SJCRH30 (cell line): ENCODE results near the gene ID2. TPM values are rescaled to one million over a fixed set of nuclear protein-coding genes. Genes with fewer than 3 reads are reported as not detected.

Source experiments
- DNase-seq, 2 experiments: peaks; one replicate each; pipeline ENCODE4 v3.0.0-alpha.2; 2015 to 2020
- H3K27ac ChIP-seq: fragments of 250-450 bp; sonication (Bioruptor Pico); 2 replicates; pipeline ENCODE4 v1.5.1; 2020; ENCODE audit warnings: mild to moderate bottlenecking, moderate library complexity
- H3K27me3 ChIP-seq: fragments of 250-450 bp; sonication (Bioruptor Pico); 2 replicates; pipeline ENCODE4 v1.5.1; 2020; ENCODE audit warnings: mild to moderate bottlenecking, moderate library complexity
- H3K36me3 ChIP-seq: fragments of 250-450 bp; sonication (Bioruptor Pico); 2 replicates; pipeline ENCODE4 v1.5.1; 2020; ENCODE audit warnings: mild to moderate bottlenecking, moderate library complexity
- H3K4me1 ChIP-seq: fragments of 250-450 bp; sonication (Bioruptor Pico); 2 replicates; pipeline ENCODE4 v1.5.1; 2020; ENCODE audit warnings: mild to moderate bottlenecking, moderate library complexity
- H3K4me3 ChIP-seq: fragments of 250-450 bp; sonication (Bioruptor Pico); 2 replicates; pipeline ENCODE4 v1.5.1; 2020; ENCODE audit warnings: mild to moderate bottlenecking, moderate library complexity
- H3K9me3 ChIP-seq: fragments of 250-450 bp; sonication (Bioruptor Pico); replicated peaks from 2 replicates; pipeline ENCODE4 v1.5.1; 2020; ENCODE audit warnings: mild to moderate bottlenecking, moderate library complexity
- total RNA-seq: library from RNA; depleted of rRNA; stranded (reverse); fragments of >200 nt; shearing (Covaris generic); gene quantifications from 2 replicates; pipeline ENCODE4 v1.2.3, GENCODE V29; 2014; rRNA removed

ID2 gene
- 15.8 and 17.6 TPM in 2 replicates for total RNA-seq

- Histone ChIP-seq H3K4me3 (peak within 1 kb of the TSS; percentile 72), H3K27ac (peak within 1 kb of the TSS; percentile 96; the same call in 1 of the 2 replicates), H3K36me3 (no peaks in the 10 kb centered on the region), H3K27me3 (no peaks in the 10 kb centered on the region), H3K4me1 (peaks cover 6% of the 10 kb centered on the region; the same call in 1 of the 2 replicates), H3K9me3 (no peaks in the 10 kb centered on the region)
- DNase-seq, result peak; percentile 99
These were observed at the start of gene ID2 for GRCh38 chr2:8681786-8682692. ID2 (plus strand) TSS chr2:8682056; CDS start chr2:8682166, 110 bp downstream.

GRCh38 chr2:8632755-8633154 lies 49.1 kb upstream of the ID2 start:
- Histone ChIP-seq H3K27me3 (peaks cover 5% of the 10 kb centered on the region; the same call in 1 of the 2 replicates), H3K27ac (no peak overlapping the region), H3K4me1 (peaks cover 4% of the 10 kb centered on the region; the same call in 1 of the 2 replicates), H3K9me3 (no peaks in the 10 kb centered on the region), H3K36me3 (no peaks in the 10 kb centered on the region), H3K4me3 (no peak overlapping the region)
- DNase-seq, result no peak

- H3K36me3 ChIP-seq, result no peaks in the 10 kb centered on the region
- DNase-seq, result no peak
- no peaks in the 10 kb centered on the region for H3K9me3 ChIP-seq
- H3K27me3 ChIP-seq, result peaks cover 5% of the 10 kb centered on the region; the same call in 1 of the 2 replicates
- no peak overlapping the region for H3K27ac ChIP-seq
- no peak overlapping the region for H3K4me3 ChIP-seq
- peaks cover 4% of the 10 kb centered on the region; the same call in 1 of the 2 replicates for H3K4me1 ChIP-seq
These were observed 48.6 kb upstream of the ID2 start for GRCh38 chr2:8633186-8633734.

GRCh38 chr2:8633735-8634313 lies 48.0 kb upstream of the ID2 start:
- peak; percentile 30 to 36 for DNase-seq
- H3K27me3 ChIP-seq, result peaks cover 5% of the 10 kb centered on the region; the same call in 1 of the 2 replicates
- no peaks in the 10 kb centered on the region for H3K9me3 ChIP-seq
- H3K4me1 ChIP-seq, result peaks cover 4% of the 10 kb centered on the region; the same call in 1 of the 2 replicates
- no peak overlapping the region for H3K27ac ChIP-seq
- H3K4me3 ChIP-seq, result no peak overlapping the region
- H3K36me3 ChIP-seq, result no peaks in the 10 kb centered on the region

GRCh38 chr2:8634466-8635172 lies 47.2 kb upstream of the ID2 start:
- DNase-seq, result no peak
- Histone ChIP-seq H3K36me3 (no peaks in the 10 kb centered on the region), H3K27me3 (peaks cover 11% of the 10 kb centered on the region; the same call in 1 of the 2 replicates), H3K9me3 (no peaks in the 10 kb centered on the region), H3K4me1 (peaks cover 4% of the 10 kb centered on the region; the same call in 1 of the 2 replicates), H3K4me3 (no peak overlapping the region), H3K27ac (no peak overlapping the region)

- DNase-seq, result no peak
- no peaks in the 10 kb centered on the region for H3K9me3 ChIP-seq
- H3K4me3 ChIP-seq, result no peak overlapping the region
- H3K36me3 ChIP-seq, result no peaks in the 10 kb centered on the region
- H3K4me1 ChIP-seq, result peaks cover 4% of the 10 kb centered on the region; the same call in 1 of the 2 replicates
- peaks cover 19% of the 10 kb centered on the region for H3K27me3 ChIP-seq
- H3K27ac ChIP-seq, result no peak overlapping the region
These were observed 45.8 kb upstream of the ID2 start for GRCh38 chr2:8636041-8636491.

GRCh38 chr2:8636721-8637636 lies 44.9 kb upstream of the ID2 start:
- peaks cover 14% of the 10 kb centered on the region for H3K27me3 ChIP-seq
- no peak overlapping the region for H3K27ac ChIP-seq
- H3K9me3 ChIP-seq, result no peaks in the 10 kb centered on the region
- H3K4me1 ChIP-seq, result peaks cover 4% of the 10 kb centered on the region; the same call in 1 of the 2 replicates
- no peaks in the 10 kb centered on the region for H3K36me3 ChIP-seq
- no peak for DNase-seq
- H3K4me3 ChIP-seq, result no peak overlapping the region

- no peak for DNase-seq
- peaks cover 14% of the 10 kb centered on the region for H3K27me3 ChIP-seq
- no peaks in the 10 kb centered on the region for H3K9me3 ChIP-seq
- peaks cover 4% of the 10 kb centered on the region; the same call in 1 of the 2 replicates for H3K4me1 ChIP-seq
- no peak overlapping the region for H3K27ac ChIP-seq
- no peak overlapping the region for H3K4me3 ChIP-seq
- no peaks in the 10 kb centered on the region for H3K36me3 ChIP-seq
These were observed 43.5 kb upstream of the ID2 start for GRCh38 chr2:8638327-8638726.

- Histone ChIP-seq H3K9me3 (no peaks in the 10 kb centered on the region), H3K27ac (no peak overlapping the region), H3K4me1 (peaks cover under 1% of the 10 kb centered on the region; the same call in 1 of the 2 replicates), H3K4me3 (no peak overlapping the region), H3K36me3 (no peaks in the 10 kb centered on the region), H3K27me3 (peaks cover 14% of the 10 kb centered on the region)
- no peak for DNase-seq
These were observed 42.7 kb upstream of the ID2 start for GRCh38 chr2:8639122-8639635.

GRCh38 chr2:8640498-8640897 lies 41.4 kb upstream of the ID2 start:
- no peak overlapping the region for H3K27ac ChIP-seq
- DNase-seq, result no peak
- H3K4me3 ChIP-seq, result no peak overlapping the region
- H3K9me3 ChIP-seq, result no peaks in the 10 kb centered on the region
- H3K27me3 ChIP-seq, result peaks cover 14% of the 10 kb centered on the region
- no peaks in the 10 kb centered on the region for H3K36me3 ChIP-seq
- no peaks in the 10 kb centered on the region for H3K4me1 ChIP-seq

- no peaks in the 10 kb centered on the region for H3K36me3 ChIP-seq
- no peak for DNase-seq
- H3K27me3 ChIP-seq, result peaks cover 14% of the 10 kb centered on the region
- H3K4me1 ChIP-seq, result no peaks in the 10 kb centered on the region
- H3K9me3 ChIP-seq, result no peaks in the 10 kb centered on the region
- no peak overlapping the region for H3K27ac ChIP-seq
- no peak overlapping the region for H3K4me3 ChIP-seq
These were observed 40.4 kb upstream of the ID2 start for GRCh38 chr2:8641301-8641965.

GRCh38 chr2:8642366-8643068 lies 39.3 kb upstream of the ID2 start:
- Histone ChIP-seq H3K4me1 (no peaks in the 10 kb centered on the region), H3K9me3 (no peaks in the 10 kb centered on the region), H3K27me3 (peaks cover 14% of the 10 kb centered on the region), H3K4me3 (no peak overlapping the region), H3K36me3 (no peaks in the 10 kb centered on the region), H3K27ac (no peak overlapping the region)
- no peak for DNase-seq
